GM21390 (cell line): ENCODE measurements around the gene TNS1.
"Not testable (repeated sequence)": the region's sequence is repeated elsewhere in the genome, so short reads cannot be mapped to it uniquely, and the experiment has no call there.

Source experiments
- ATAC-seq: cut with Tn5 transposase; IDR thresholded peaks from one replicate; pipeline ENCODE4 v1.9.1; 2021; ENCODE audit not compliant: unreplicated experiment

The TNS1 gene

GRCh38 chr2:217789003-217789735 lies 213.6 kb downstream of the TNS1 start:
- no peak for ATAC-seq

- no peak for ATAC-seq
Observed at GRCh38 chr2:217788669-217789002, 214.2 kb downstream of the TNS1 start.

GRCh38 chr2:217787160-217787877 lies 215.5 kb downstream of the TNS1 start:
- ATAC-seq: no peak

GRCh38 chr2:217786560-217786959 lies 216.2 kb downstream of the TNS1 start:
- ATAC-seq: not testable (repeated sequence)

GRCh38 chr2:217785544-217786045 lies 217.2 kb downstream of the TNS1 start:
- peak; percentile 59 for ATAC-seq

GRCh38 chr2:217784996-217785543 lies 217.7 kb downstream of the TNS1 start:
- no peak for ATAC-seq

- no peak for ATAC-seq
Observed at GRCh38 chr2:217783243-217783642, 219.6 kb downstream of the TNS1 start.

- ATAC-seq: no peak
Observed at GRCh38 chr2:217777906-217778305, 224.9 kb downstream of the TNS1 start.

GRCh38 chr2:217776631-217777030 lies 226.2 kb downstream of the TNS1 start:
- no peak for ATAC-seq

GRCh38 chr2:217775920-217776503 lies 226.8 kb downstream of the TNS1 start:
- no peak for ATAC-seq

GRCh38 chr2:217774232-217774631 lies 228.6 kb downstream of the TNS1 start:
- ATAC-seq: no peak

- ATAC-seq: no peak
Observed at GRCh38 chr2:217773539-217773938, 229.3 kb downstream of the TNS1 start.

- ATAC-seq: no peak
Observed at GRCh38 chr2:217766356-217766755, 236.4 kb downstream of the TNS1 start.

GRCh38 chr2:217761645-217762277 lies 241.0 kb downstream of the TNS1 start:
- no peak for ATAC-seq

GRCh38 chr2:217759991-217760390 lies 242.8 kb downstream of the TNS1 start:
- ATAC-seq: no peak

- no peak for ATAC-seq
Observed at GRCh38 chr2:217757108-217757463, 245.7 kb downstream of the TNS1 start.

- ATAC-seq: no peak
Observed at GRCh38 chr2:217756375-217757107, 246.3 kb downstream of the TNS1 start.

- no peak for ATAC-seq
Observed at GRCh38 chr2:217755027-217755745, 247.6 kb downstream of the TNS1 start.

- no peak for ATAC-seq
Observed at GRCh38 chr2:217753460-217754200, 249.2 kb downstream of the TNS1 start.
